GM13977 (cell line): ENCODE results near the gene MASP2.

Experiments
- DNase-seq: peaks from one replicate; pipeline ENCODE4 v3.0.0; 2012; ENCODE audit warnings: low spot score
- in situ Hi-C: fragments of 300-500 bp; cut with MboI; formaldehyde crosslinking; loops from one replicate; pipeline ENCODE4 v1.12.0; 2022; ENCODE audit warnings: low sequenced_read_pairs, low pct_unique_long_range_greater_than_20kb, mixed read lengths, inconsistent platforms; ENCODE audit not compliant: unreplicated experiment
- TF ChIP-seq, protein P1 (sequence below): IDR thresholded peaks from 2 replicates; pipeline ENCODE4 v1.5.1; 2012; ENCODE audit warnings: mild to moderate bottlenecking, control low read depth; ENCODE audit not compliant: insufficient read depth; ENCODE audit errors: extremely low read depth, missing control alignments

The MASP2 gene

DNA sequence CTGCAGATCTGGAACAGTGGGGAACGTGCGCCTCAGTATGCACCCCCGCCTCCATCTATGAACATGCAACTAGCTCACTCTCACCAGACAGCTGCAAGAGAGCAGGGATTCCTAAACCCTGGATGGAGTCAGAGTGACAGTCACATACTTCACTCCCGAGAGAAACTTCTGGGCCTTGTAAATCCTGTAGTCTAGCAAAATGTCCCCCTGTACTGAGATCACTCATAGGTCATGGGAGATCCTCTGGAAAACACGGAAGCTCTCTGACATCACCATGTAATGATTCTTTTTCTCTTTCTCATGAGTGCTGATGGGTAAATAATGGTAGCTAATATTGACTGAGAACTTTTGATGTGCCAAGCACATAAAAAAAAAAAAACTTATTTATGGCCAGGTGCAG, 57.9 kb downstream of the MASP2 start:
- no peak for DNase-seq
- TF ChIP-seq, protein P1, sequence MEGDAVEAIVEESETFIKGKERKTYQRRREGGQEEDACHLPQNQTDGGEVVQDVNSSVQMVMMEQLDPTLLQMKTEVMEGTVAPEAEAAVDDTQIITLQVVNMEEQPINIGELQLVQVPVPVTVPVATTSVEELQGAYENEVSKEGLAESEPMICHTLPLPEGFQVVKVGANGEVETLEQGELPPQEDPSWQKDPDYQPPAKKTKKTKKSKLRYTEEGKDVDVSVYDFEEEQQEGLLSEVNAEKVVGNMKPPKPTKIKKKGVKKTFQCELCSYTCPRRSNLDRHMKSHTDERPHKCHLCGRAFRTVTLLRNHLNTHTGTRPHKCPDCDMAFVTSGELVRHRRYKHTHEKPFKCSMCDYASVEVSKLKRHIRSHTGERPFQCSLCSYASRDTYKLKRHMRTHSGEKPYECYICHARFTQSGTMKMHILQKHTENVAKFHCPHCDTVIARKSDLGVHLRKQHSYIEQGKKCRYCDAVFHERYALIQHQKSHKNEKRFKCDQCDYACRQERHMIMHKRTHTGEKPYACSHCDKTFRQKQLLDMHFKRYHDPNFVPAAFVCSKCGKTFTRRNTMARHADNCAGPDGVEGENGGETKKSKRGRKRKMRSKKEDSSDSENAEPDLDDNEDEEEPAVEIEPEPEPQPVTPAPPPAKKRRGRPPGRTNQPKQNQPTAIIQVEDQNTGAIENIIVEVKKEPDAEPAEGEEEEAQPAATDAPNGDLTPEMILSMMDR, result no peak
- in situ Hi-C loops, result no loop called here

DNA sequence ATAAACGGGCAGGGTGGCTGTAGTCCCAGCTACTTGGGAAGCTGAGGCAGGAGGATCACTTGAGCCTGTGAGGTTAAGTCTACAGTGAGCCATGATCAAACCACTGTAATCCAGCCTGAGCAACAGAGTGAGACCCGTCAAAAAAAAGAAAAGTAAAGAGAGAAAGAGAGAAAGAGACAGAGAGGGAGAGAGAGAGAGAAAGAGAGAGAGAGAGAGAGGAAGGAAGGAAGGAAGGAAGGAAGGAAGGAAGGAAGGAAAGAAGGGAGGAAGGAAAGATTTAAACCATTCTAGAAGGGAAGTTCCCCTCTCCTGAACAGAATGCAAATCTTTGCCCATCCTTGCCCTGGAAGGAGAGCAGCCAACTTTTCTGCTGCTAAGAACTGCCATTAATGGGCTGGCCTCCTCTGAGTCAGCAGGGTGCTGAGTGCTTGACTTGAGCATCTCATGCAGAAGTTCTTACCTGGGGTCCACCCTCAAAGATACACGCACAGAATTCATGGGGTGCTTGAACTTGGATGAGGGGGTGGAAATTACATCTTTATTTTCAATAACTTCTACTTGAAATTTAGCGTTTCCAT, 59.1 kb downstream of the MASP2 start:
- in situ Hi-C loops, result no loop called here
- no peak for DNase-seq
- TF ChIP-seq, protein P1, result no peak

DNA sequence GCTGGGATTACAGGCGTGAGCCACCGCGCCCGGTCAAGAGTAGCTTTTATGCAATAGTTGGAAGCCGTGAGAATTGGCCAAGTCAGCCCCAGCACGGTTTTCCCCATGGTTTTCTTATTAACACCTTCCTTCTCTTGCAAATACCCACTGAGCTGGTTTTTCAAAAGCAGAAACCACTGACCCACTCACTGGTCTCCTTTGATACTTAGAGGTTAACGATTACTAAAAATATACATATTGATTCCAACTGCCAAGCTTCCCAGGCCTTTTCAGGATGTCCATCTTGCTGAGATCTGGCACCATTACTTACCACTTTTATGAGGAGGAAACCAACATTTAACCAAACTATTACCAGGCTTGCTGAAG, 60.5 kb downstream of the MASP2 start:
- in situ Hi-C loops, result no loop called here
- DNase-seq, result no peak
- TF ChIP-seq, protein P1, result no peak

DNA sequence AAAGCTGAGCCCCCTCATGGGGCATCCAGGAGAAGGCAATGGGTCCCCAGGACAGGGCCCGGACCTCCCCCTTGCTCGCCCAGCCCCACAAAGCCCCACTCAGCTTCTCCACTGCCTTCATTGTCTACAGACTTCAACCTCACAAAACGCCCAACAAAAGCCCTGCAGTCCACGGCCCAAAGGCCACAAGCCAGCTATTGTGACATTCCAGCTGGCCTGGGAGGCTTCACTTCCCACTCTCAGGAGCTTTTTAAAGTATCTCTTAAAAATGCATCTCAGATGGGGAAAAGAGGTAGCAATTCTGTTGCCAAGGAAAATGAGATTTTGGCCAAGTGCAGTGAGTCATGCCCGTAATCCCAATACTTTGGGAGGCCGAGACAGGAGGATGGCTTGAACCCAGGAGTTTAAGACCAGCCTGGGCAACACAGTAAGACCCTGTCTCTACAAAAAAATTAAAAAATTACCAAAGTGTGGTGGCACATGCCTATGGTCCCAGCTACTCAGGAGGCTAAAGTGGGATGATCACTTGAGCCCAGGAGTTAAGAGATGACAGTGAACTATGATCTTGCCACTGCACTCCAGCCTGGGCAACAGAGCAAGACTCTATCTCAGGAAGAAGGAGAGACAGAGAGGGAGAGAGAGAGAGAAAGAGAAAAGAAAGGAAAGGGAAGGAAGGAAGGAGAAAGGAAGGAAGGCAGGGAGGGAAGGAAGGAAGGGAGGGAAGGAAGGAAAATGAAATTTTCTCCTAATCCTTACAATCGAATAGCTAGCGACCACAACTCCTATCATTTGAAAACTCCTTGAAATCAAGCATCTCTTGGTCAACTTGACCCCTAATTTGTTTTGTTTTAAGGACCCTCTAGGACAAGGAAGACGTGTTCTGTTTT, 66.0 kb downstream of the MASP2 start:
- DNase-seq, result no peak
- TF ChIP-seq, protein P1, result no peak
- in situ Hi-C loops, result no loop called here

DNA sequence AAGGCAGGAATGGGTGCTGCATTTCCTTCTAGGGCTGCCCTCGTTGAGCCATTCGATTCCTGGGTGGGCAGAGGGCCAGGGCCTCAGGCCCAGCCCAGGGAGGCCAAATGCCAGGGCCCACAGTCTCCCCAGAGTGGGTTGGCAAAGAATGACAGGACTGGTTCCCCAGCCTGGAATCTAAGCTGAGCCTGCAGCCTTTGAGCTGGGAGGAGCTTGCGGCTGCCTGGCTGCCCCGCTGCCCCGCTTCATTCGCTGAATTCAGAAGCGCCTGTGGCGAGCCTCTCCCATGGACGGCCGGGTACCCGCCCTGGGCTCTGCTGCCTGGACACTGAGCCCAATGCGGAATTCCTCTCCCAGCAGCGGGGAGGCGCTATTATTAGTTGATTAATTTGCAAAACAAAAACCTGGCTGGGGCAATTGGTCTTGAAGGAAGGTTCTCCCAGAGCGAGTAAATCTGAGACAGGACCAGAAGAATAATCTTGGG, 66.9 kb downstream of the MASP2 start:
- no peak for DNase-seq
- TF ChIP-seq, protein P1, result peak; percentile 20
- in situ Hi-C loops, result no loop called here

DNA sequence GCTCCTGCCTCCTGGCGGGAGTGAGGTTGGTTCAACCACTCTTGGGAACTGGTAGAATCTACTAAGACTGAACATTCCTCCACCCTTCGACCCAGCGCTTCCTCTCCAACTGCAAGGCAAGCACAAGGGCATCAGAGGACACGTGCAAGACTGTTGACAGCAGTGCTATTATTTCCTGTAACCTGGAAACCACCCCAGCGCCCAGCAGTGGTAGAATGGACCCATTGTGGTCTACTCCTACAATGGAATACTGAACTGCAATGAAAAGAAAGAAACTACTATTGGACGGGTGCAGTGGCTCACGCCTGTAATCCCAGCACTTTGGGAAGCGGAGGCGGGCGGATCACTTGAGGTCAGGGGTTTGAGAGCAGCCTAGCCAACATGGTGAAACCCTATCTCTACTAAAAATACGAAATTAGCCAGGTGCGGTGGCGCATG, 67.5 kb downstream of the MASP2 start:
- in situ Hi-C loops, result no loop called here
- DNase-seq, result no peak
- TF ChIP-seq, protein P1, result no peak
